Osteoblast (primary cell): ENCODE data around the gene PSD2. TPM values are rescaled to one million over a fixed set of nuclear protein-coding genes. Genes with fewer than 3 reads are reported as not detected.

Experiments used
- DNase-seq: peaks from one replicate; pipeline ENCODE4 v3.0.0; 2011; ENCODE audit warnings: low spot score, mixed read lengths; ENCODE audit not compliant: insufficient read length; ENCODE audit errors: missing footprints
- H2AFZ ChIP-seq: 2 replicates; pipeline ENCODE4 v1.6.0; 2011; ENCODE audit warnings: mild to moderate bottlenecking, low read length
- H3K27ac ChIP-seq: 2 replicates; pipeline ENCODE4 v1.5.1; 2011; ENCODE audit warnings: mild to moderate bottlenecking, low read depth, low read length, moderate library complexity
- H3K27me3 ChIP-seq: 2 replicates; pipeline ENCODE4 v1.6.0; 2012; ENCODE audit warnings: mild to moderate bottlenecking, control low read depth, inconsistent platforms, low read length, moderate library complexity; ENCODE audit not compliant: insufficient read depth
- H3K36me3 ChIP-seq: 2 replicates; pipeline ENCODE4 v1.5.1; 2011; ENCODE audit warnings: mild to moderate bottlenecking, low read length, control low read depth, moderate library complexity; ENCODE audit not compliant: insufficient read depth
- H3K4me1 ChIP-seq: 2 replicates; pipeline ENCODE4 v1.5.1; 2011; ENCODE audit warnings: mild to moderate bottlenecking, low read length, control low read depth, moderate library complexity; ENCODE audit not compliant: insufficient read depth
- H3K4me2 ChIP-seq: 2 replicates; pipeline ENCODE4 v1.6.0; 2011; ENCODE audit warnings: mild to moderate bottlenecking, low read length; ENCODE audit not compliant: insufficient read depth
- H3K4me3 ChIP-seq: fragments of 200-600 bp; sonication (generic); 3 replicates; pipeline ENCODE4 v1.5.1; 2012; ENCODE audit warnings: mild to moderate bottlenecking, low read length, inconsistent platforms; ENCODE audit not compliant: insufficient read depth
- H3K79me2 ChIP-seq: 2 replicates; pipeline ENCODE4 v1.6.0; 2012; ENCODE audit warnings: mild to moderate bottlenecking, low read length, control low read depth, inconsistent platforms; ENCODE audit not compliant: insufficient read depth
- H3K9me3 ChIP-seq: 2 replicates; pipeline ENCODE4 v1.5.1; 2011; ENCODE audit warnings: low read depth, low read length, control low read depth
- H4K20me1 ChIP-seq: 2 replicates; pipeline ENCODE4 v1.6.0; 2012; ENCODE audit warnings: mild to moderate bottlenecking, low read length, control low read depth; ENCODE audit not compliant: insufficient read depth
- total RNA-seq: library from RNA; depleted of rRNA; stranded (reverse); fragments of >200 nt; gene quantifications from 2 replicates; pipeline ENCODE4 v1.2.3, GENCODE V29; 2012
- TF ChIP-seq, protein P1 (sequence below): IDR thresholded peaks from 2 replicates; pipeline ENCODE4 v1.5.1; 2011; ENCODE audit warnings: mild to moderate bottlenecking, low read depth, low read length, moderate library complexity; ENCODE audit errors: extremely low read depth

Gene PSD2
- total RNA-seq, 1 donor, result 0.36 TPM

DNA sequence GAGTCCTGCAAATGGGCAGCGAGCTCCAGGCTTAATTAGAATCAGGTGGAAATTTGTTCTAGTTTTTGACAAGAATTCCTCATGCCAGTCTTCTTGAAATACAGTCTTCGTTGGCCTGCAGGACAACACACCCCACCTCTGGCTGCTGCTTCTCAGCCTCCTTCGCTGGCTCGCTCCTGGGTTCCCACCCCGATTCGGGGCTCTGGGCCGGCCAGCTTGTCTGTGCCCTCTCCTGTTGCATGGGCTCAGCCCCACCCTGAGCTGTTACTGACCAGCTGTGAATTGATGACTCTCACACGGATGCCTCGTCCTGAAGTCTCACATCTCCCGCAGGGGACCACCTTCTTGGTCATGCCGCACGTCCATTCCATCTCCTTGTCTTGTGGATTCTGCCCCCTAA is 21.0 kb downstream of the PSD2 start:
- TF ChIP-seq, protein P1, sequence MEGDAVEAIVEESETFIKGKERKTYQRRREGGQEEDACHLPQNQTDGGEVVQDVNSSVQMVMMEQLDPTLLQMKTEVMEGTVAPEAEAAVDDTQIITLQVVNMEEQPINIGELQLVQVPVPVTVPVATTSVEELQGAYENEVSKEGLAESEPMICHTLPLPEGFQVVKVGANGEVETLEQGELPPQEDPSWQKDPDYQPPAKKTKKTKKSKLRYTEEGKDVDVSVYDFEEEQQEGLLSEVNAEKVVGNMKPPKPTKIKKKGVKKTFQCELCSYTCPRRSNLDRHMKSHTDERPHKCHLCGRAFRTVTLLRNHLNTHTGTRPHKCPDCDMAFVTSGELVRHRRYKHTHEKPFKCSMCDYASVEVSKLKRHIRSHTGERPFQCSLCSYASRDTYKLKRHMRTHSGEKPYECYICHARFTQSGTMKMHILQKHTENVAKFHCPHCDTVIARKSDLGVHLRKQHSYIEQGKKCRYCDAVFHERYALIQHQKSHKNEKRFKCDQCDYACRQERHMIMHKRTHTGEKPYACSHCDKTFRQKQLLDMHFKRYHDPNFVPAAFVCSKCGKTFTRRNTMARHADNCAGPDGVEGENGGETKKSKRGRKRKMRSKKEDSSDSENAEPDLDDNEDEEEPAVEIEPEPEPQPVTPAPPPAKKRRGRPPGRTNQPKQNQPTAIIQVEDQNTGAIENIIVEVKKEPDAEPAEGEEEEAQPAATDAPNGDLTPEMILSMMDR, result no peak
- Histone ChIP-seq H3K4me1 (no peaks in the 10 kb centered on the region), H3K4me2 (no peak overlapping the region), H3K79me2 (no peaks in the 10 kb centered on the region), H3K27ac (no peak overlapping the region), H3K36me3 (no peaks in the 10 kb centered on the region), H3K9me3 (no peaks in the 10 kb centered on the region), H2AFZ (no peak overlapping the region), H3K4me3 (no peak overlapping the region), H4K20me1 (no peaks in the 10 kb centered on the region), H3K27me3 (no peaks in the 10 kb centered on the region)
- peak; percentile 50 for DNase-seq

DNA sequence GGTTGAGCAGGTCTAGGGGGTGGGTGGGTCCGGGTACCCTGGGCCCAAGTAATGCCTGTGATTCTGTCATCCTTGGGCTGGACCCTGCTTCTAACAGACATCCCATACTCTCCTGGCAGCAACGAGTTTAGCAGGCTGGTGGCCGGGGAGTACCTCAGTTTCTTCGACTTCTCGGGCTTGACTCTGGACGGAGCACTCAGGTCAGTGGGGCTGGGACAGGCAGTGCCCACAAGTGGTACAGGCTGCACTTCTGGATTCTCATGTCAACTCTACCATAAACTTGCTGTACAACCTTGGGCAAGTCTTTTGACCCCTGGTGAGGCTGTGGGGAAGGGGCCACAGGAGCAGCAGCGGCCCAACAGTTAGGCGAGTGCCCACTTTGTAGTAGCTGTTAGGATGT is 21.8 kb downstream of the PSD2 start:
- DNase-seq, result peak; percentile 47
- H3K79me2 ChIP-seq, result no peaks in the 10 kb centered on the region
- no peaks in the 10 kb centered on the region for H4K20me1 ChIP-seq
- H3K9me3 ChIP-seq, result no peaks in the 10 kb centered on the region
- no peak overlapping the region for H3K4me3 ChIP-seq
- TF ChIP-seq, protein P1, result no peak
- H3K4me2 ChIP-seq, result no peak overlapping the region
- no peaks in the 10 kb centered on the region for H3K27me3 ChIP-seq
- H3K4me1 ChIP-seq, result no peaks in the 10 kb centered on the region
- no peak overlapping the region for H3K27ac ChIP-seq
- no peaks in the 10 kb centered on the region for H3K36me3 ChIP-seq
- H2AFZ ChIP-seq, result no peak overlapping the region

DNA sequence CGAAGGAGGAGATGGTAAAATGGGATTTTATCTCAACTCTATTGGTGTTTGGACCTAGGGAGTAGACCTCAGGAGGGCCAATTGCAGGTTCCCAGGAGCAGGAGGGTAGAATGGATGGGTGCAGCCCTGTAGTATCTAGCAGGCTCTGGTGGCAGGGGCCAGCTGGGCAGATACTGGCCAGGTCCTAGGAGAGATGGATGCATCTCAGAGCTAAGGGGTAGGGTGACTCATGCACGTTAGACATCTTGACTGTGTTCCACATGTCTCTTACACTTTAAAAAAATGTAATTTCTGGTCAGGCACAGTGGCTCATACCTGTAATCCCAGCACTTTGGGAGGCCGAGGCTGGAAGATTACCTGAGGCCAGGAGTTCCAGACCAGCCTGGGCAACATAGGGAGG is 22.4 kb downstream of the PSD2 start:
- Histone ChIP-seq H3K4me3 (no peak overlapping the region), H4K20me1 (no peaks in the 10 kb centered on the region), H2AFZ (no peak overlapping the region), H3K79me2 (no peaks in the 10 kb centered on the region), H3K4me2 (no peak overlapping the region), H3K4me1 (no peaks in the 10 kb centered on the region), H3K36me3 (no peaks in the 10 kb centered on the region), H3K27me3 (no peaks in the 10 kb centered on the region), H3K9me3 (no peaks in the 10 kb centered on the region), H3K27ac (no peak overlapping the region)
- TF ChIP-seq, protein P1, result no peak
- peak; percentile 80 for DNase-seq

DNA sequence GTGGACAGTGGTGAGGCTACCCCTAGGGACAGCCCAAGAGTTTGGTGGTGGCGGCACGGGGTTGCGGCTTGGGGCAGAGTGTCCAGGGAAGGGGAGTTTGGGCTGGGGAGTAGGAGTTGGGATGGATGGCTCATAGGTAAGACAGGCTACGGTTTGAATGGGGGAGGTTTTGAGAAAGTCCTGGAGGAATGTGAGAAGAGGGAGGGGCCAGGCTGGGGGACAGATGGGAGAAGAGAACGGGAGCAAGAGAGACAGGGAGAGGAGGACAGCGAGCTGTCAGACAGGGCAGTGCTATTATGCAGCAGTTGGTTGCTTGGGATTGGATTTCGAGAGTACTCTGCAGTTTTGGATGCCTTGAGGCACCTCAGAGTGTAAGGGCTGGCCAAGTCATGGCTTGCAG is 24.5 kb downstream of the PSD2 start:
- Histone ChIP-seq H3K27ac (no peak overlapping the region), H4K20me1 (no peaks in the 10 kb centered on the region), H3K27me3 (peaks cover 4% of the 10 kb centered on the region), H3K79me2 (no peaks in the 10 kb centered on the region), H2AFZ (no peak overlapping the region), H3K4me1 (no peaks in the 10 kb centered on the region), H3K36me3 (no peaks in the 10 kb centered on the region), H3K9me3 (no peaks in the 10 kb centered on the region), H3K4me2 (no peak overlapping the region), H3K4me3 (no peak overlapping the region)
- TF ChIP-seq, protein P1, result no peak
- peak; percentile 52 for DNase-seq
